ENCODE measurements around the gene ZNF174.

ZNF174 gene

GRCh38 chr16:3400779-3401688, at the start of gene ZNF174, which contains the start of gene ZSCAN32:
ZNF174 (plus strand) TSS chr16:3401215; CDS start chr16:3402005, 790 bp downstream.
ZSCAN32 (minus strand) TSS chr16:3401004; CDS start chr16:3397557, 3,447 bp downstream.
- in situ Hi-C loops (cut with MboI; ENCODE audit: low pct_unique_long_range_greater_than_20kb, low sequenced_read_pairs): no loop called here
- DNase-seq: peak; percentile 99

GRCh38 chr16:3355589-3355988, 45.4 kb upstream of the ZNF174 start, which contains the start of gene OR2C1:
OR2C1 (plus strand) TSS chr16:3355889; CDS start chr16:3355941, 52 bp downstream.
- in situ Hi-C loops (cut with MboI; ENCODE audit: low pct_unique_long_range_greater_than_20kb, low sequenced_read_pairs): no loop called here
- no peak for DNase-seq

GRCh38 chr16:3356118-3356517, 44.9 kb upstream of the ZNF174 start:
- DNase-seq: no peak
- in situ Hi-C loops (cut with MboI; ENCODE audit: low pct_unique_long_range_greater_than_20kb, low sequenced_read_pairs): no loop called here

GRCh38 chr16:3358871-3359270, 42.1 kb upstream of the ZNF174 start:
- in situ Hi-C loops (cut with MboI; ENCODE audit: low pct_unique_long_range_greater_than_20kb, low sequenced_read_pairs): no loop called here
- no peak for DNase-seq

GRCh38 chr16:3362931-3363330, 38.1 kb upstream of the ZNF174 start:
- no peak for DNase-seq
- in situ Hi-C loops (cut with MboI; ENCODE audit: low pct_unique_long_range_greater_than_20kb, low sequenced_read_pairs): no loop called here

- in situ Hi-C loops (cut with MboI; ENCODE audit: low pct_unique_long_range_greater_than_20kb, low sequenced_read_pairs): no loop called here
- DNase-seq: no peak
Observed at GRCh38 chr16:3363793-3364192, 37.2 kb upstream of the ZNF174 start.

GRCh38 chr16:3364774-3365427, 36.1 kb upstream of the ZNF174 start:
- in situ Hi-C loops (cut with MboI; ENCODE audit: low pct_unique_long_range_greater_than_20kb, low sequenced_read_pairs): no loop called here
- DNase-seq: no peak

- DNase-seq: no peak
- in situ Hi-C loops (cut with MboI; ENCODE audit: low pct_unique_long_range_greater_than_20kb, low sequenced_read_pairs): no loop called here
Observed at GRCh38 chr16:3369073-3369472, 31.9 kb upstream of the ZNF174 start.

GRCh38 chr16:3375680-3376079, 25.3 kb upstream of the ZNF174 start:
- no peak for DNase-seq
- in situ Hi-C loops (cut with MboI; ENCODE audit: low pct_unique_long_range_greater_than_20kb, low sequenced_read_pairs): no loop called here

GRCh38 chr16:3377917-3378316, 23.1 kb upstream of the ZNF174 start:
- no peak for DNase-seq
- in situ Hi-C loops (cut with MboI; ENCODE audit: low pct_unique_long_range_greater_than_20kb, low sequenced_read_pairs): no loop called here

- in situ Hi-C loops (cut with MboI; ENCODE audit: low pct_unique_long_range_greater_than_20kb, low sequenced_read_pairs): no loop called here
- no peak for DNase-seq
Observed at GRCh38 chr16:3383045-3383448, 18.0 kb upstream of the ZNF174 start.

GRCh38 chr16:3388325-3388724, 12.7 kb upstream of the ZNF174 start:
- in situ Hi-C loops (cut with MboI; ENCODE audit: low pct_unique_long_range_greater_than_20kb, low sequenced_read_pairs): no loop called here
- DNase-seq: no peak

- DNase-seq: peak; percentile 51
- in situ Hi-C loops (cut with MboI; ENCODE audit: low pct_unique_long_range_greater_than_20kb, low sequenced_read_pairs): no loop called here
Observed at GRCh38 chr16:3389663-3390338, 11.2 kb upstream of the ZNF174 start.

GRCh38 chr16:3400446-3400778, 603 bp upstream of the ZNF174 start:
- in situ Hi-C loops (cut with MboI; ENCODE audit: low pct_unique_long_range_greater_than_20kb, low sequenced_read_pairs): no loop called here
- DNase-seq: no peak

GRCh38 chr16:3401719-3402397, 843 bp downstream of the ZNF174 start:
- DNase-seq: peak; percentile 30
- in situ Hi-C loops (cut with MboI; ENCODE audit: low pct_unique_long_range_greater_than_20kb, low sequenced_read_pairs): no loop called here

GRCh38 chr16:3408561-3409197, 7.7 kb downstream of the ZNF174 start:
- DNase-seq: no peak
- in situ Hi-C loops (cut with MboI; ENCODE audit: low pct_unique_long_range_greater_than_20kb, low sequenced_read_pairs): no loop called here

- in situ Hi-C loops (cut with MboI; ENCODE audit: low pct_unique_long_range_greater_than_20kb, low sequenced_read_pairs): no loop called here
- no peak for DNase-seq
Observed at GRCh38 chr16:3413730-3414379, 12.8 kb downstream of the ZNF174 start.

GRCh38 chr16:3431779-3432219, 30.8 kb downstream of the ZNF174 start:
- no peak for DNase-seq
- in situ Hi-C loops (cut with MboI; ENCODE audit: low pct_unique_long_range_greater_than_20kb, low sequenced_read_pairs): no loop called here

Data from KBM-7 (cell line).